HepG2 (cell line): ENCODE data around the gene NOCT. TPM values are rescaled to one million over a fixed set of nuclear protein-coding genes. Genes with fewer than 3 reads are reported as not detected.

Experiments used
- ATAC-seq: fragments of 200-7000 bp; cut with Tn5 transposase; 3 replicates; pipeline ENCODE4 v1.9.1; 2020; ENCODE audit warnings: mild to moderate bottlenecking, moderate library complexity
- BruUV-seq: library from RNA; stranded (reverse); fragments of 400-500 nt; replicated peaks from 2 replicates; lab custom pipeline; 2021; lab: Mats Ljungman, UMichigan
- CTCF ChIA-PET: fragments of 300-600 bp; formaldehyde crosslinking; extraction: SDS; loops from one replicate; lab custom pipeline; 2021; ENCODE audit warnings: low total read pairs, inconsistent platforms, low intra/inter-chr PET ratio; lab: Yijun Ruan, JAX
- POLR2A ChIA-PET: fragments of 350-600 bp; sonication (Branson Sonifier 250); formaldehyde crosslinking; loops from one replicate; lab custom pipeline; 2020; ENCODE audit warnings: antibody characterized with exemption, inconsistent platforms; lab: Yijun Ruan, JAX
- DNase-seq: peaks from one replicate; pipeline ENCODE4 v3.0.0-alpha.2; 2015; ENCODE audit warnings: low spot score
- FAIRE-seq: peaks from 3 replicates; lab custom pipeline; 2011; peaks lifted over from hg19 to GRCh38; lab: Jason Lieb, UNC
- H2AFZ ChIP-seq: one replicate; pipeline ENCODE4 v1.6.1; 2011; ENCODE audit warnings: low read length, inconsistent platforms
- H3K27ac ChIP-seq: fragments of 300-600 bp; 3 replicates; pipeline ENCODE4 v1.8.0; 2011; ENCODE audit warnings: mixed run types, mild to moderate bottlenecking, mixed read lengths, low read length, inconsistent platforms; ENCODE audit not compliant: insufficient read depth; ENCODE audit errors: extremely low read length
- H3K27me3 ChIP-seq, 2 experiments: fragments of 200-600 bp in 1 of 2; 2 replicates in 1 of 2; 3 replicates in 1 of 2; pipeline versions ENCODE4 v1.6.0 to v1.8.0; 2011; ENCODE audit warnings: low read length in 2 of 2, mild to moderate bottlenecking in 2 of 2, moderate library complexity in 2 of 2, inconsistent platforms in 1 of 2; ENCODE audit not compliant: insufficient read depth in 2 of 2, control insufficient read depth in 1 of 2
- H3K36me3 ChIP-seq, 2 experiments: fragments of 200-600 bp in 1 of 2; replicated peaks in 1 of 2; 2 replicates in 1 of 2; 3 replicates in 1 of 2; pipeline versions ENCODE4 v1.5.1 to v1.8.0; 2011; ENCODE audit warnings: low read length in 2 of 2, inconsistent platforms in 1 of 2; ENCODE audit not compliant: insufficient read depth in 2 of 2, control insufficient read depth in 1 of 2
- H3K4me1 ChIP-seq: 2 replicates; pipeline ENCODE4 v1.5.1; 2012; ENCODE audit warnings: low read length, inconsistent platforms; ENCODE audit not compliant: insufficient read depth
- H3K4me2 ChIP-seq: 2 replicates; pipeline ENCODE4 v1.6.0; 2011; ENCODE audit warnings: low read depth, low read length, inconsistent platforms
- H3K4me3 ChIP-seq, 3 experiments: fragments of 200-600 bp in 1 of 3; sonication (generic), shearing (Covaris generic) in 1 of 3; replicated peaks in 1 of 3; 2 replicates each; pipeline ENCODE4 v1.5.1; 2011 to 2016; ENCODE audit warnings: low read length in 3 of 3, inconsistent platforms in 2 of 3, low read depth in 2 of 3, mild to moderate bottlenecking in 2 of 3, control low read depth in 1 of 3, mixed read lengths in 1 of 3; ENCODE audit not compliant: insufficient read depth in 1 of 3
- H3K79me2 ChIP-seq: one replicate; pipeline ENCODE4 v1.6.1; 2011; ENCODE audit warnings: low read length, inconsistent platforms; ENCODE audit not compliant: insufficient read depth
- H3K9ac ChIP-seq: 2 replicates; pipeline ENCODE4 v1.6.0; 2011; ENCODE audit warnings: mild to moderate bottlenecking, low read depth, low read length, inconsistent platforms; ENCODE audit not compliant: insufficient read depth
- H3K9me3 ChIP-seq: 2 replicates; pipeline ENCODE4 v1.5.1; 2012; ENCODE audit warnings: mild to moderate bottlenecking, low read length
- H4K20me1 ChIP-seq: 2 replicates; pipeline ENCODE4 v1.6.0; 2011; ENCODE audit warnings: inconsistent platforms, mild to moderate bottlenecking, low read length, moderate library complexity; ENCODE audit not compliant: insufficient read depth
- BHLHE40 ChIP-seq: IDR thresholded peaks from 2 replicates; pipeline ENCODE4 v1.6.1; 2011; ENCODE audit warnings: low read length, improper control_type of control experiment
- FOXK1 ChIP-seq: sonication (generic); formaldehyde crosslinking; IDR thresholded peaks from 2 replicates; pipeline ENCODE4 v1.4.0; 2020; ENCODE audit warnings: low read depth, missing genetic modification reagents, borderline replicate concordance
- KDM3A ChIP-seq: IDR thresholded peaks from 2 replicates; pipeline ENCODE4 v1.6.1; 2018; ENCODE audit warnings: low read depth, missing compliant biosample characterization
- NCOA2 ChIP-seq: sonication (generic); formaldehyde crosslinking; IDR thresholded peaks from 2 replicates; pipeline ENCODE4 v1.8.0; 2022; ENCODE audit warnings: inconsistent platforms
- NCOA5 ChIP-seq: sonication (generic); formaldehyde crosslinking; IDR thresholded peaks from 2 replicates; pipeline ENCODE4 v1.4.0; 2020; ENCODE audit warnings: missing genetic modification reagents
- PRDM15 ChIP-seq: sonication (generic); formaldehyde crosslinking; IDR thresholded peaks from 2 replicates; pipeline ENCODE4 v1.4.0; 2020; ENCODE audit warnings: missing genetic modification reagents
- REL ChIP-seq: sonication (generic); formaldehyde crosslinking; conservative IDR thresholded peaks from 2 replicates; pipeline ENCODE4 v1.8.0; 2022; ENCODE audit warnings: mild to moderate bottlenecking, missing genetic modification reagents, moderate library complexity
- RNF2 ChIP-seq: fragments of 450-650 bp; conservative IDR thresholded peaks from 2 replicates; pipeline ENCODE4 v1.6.1; 2016; ENCODE audit warnings: low read depth
- STAG1 ChIP-seq: sonication (generic); formaldehyde crosslinking; IDR thresholded peaks from 2 replicates; pipeline ENCODE4 v1.4.0; 2020; ENCODE audit warnings: missing genetic modification reagents
- ZBTB21 ChIP-seq: sonication (generic); formaldehyde crosslinking; IDR thresholded peaks from 2 replicates; pipeline ENCODE4 v1.4.0; 2020; ENCODE audit warnings: missing genetic modification reagents
- ZBTB8A ChIP-seq: sonication (generic); formaldehyde crosslinking; IDR thresholded peaks from 2 replicates; pipeline ENCODE4 v1.4.0; 2020; ENCODE audit warnings: mild to moderate bottlenecking, low read depth, missing genetic modification reagents, borderline replicate concordance
- ZNF160 ChIP-seq: sonication (generic); formaldehyde crosslinking; IDR thresholded peaks from 2 replicates; pipeline ENCODE4 v1.8.0; 2022; ENCODE audit warnings: mild to moderate bottlenecking, inconsistent platforms, missing genetic modification reagents
- ZNF589 ChIP-seq: sonication (generic); formaldehyde crosslinking; conservative IDR thresholded peaks from 2 replicates; pipeline ENCODE4 v1.8.0; 2022; ENCODE audit warnings: mild to moderate bottlenecking, moderate library complexity, missing genetic modification reagents
- ZNF709 ChIP-seq: sonication (generic); formaldehyde crosslinking; IDR thresholded peaks from 2 replicates; pipeline ENCODE4 v1.5.0; 2020; ENCODE audit warnings: mild to moderate bottlenecking, missing genetic modification reagents
- ZNF710 ChIP-seq: sonication (generic); formaldehyde crosslinking; IDR thresholded peaks from 2 replicates; pipeline ENCODE4 v1.5.0; 2020; ENCODE audit warnings: mild to moderate bottlenecking, missing genetic modification reagents, borderline replicate concordance
- WGBS: methylation state at CpG from one replicate; pipeline ENCODE4 v1.1.6; 2017; ENCODE audit warnings: low lambda C conversion rate; 5-methylcytosine and 5-hydroxymethylcytosine counted together
- in situ Hi-C: cut with HindIII; loops from 2 replicates; pipeline ENCODE4 v1.10.0; 2017; ENCODE audit warnings: low pct_unique_long_range_greater_than_20kb; ENCODE audit not compliant: extremely low pct_ligation_motif_present
- intact Hi-C: fragments of 100-400 bp; cut with micrococcal nuclease; formaldehyde crosslinking; loops from one replicate; pipeline ENCODE4 v1.10.0; 2022; ENCODE audit not compliant: unreplicated experiment
- polyA plus RNA-seq, 8 experiments: library from polyadenylated mRNA; depleted of rRNA in 3 of 8; stranded (reverse) in 7 of 8; unstranded in 1 of 8; fragments of >200 nt; fragmentation: Illumina TruSeq in 4 of 8; extraction: Trizol in 4 of 8; gene quantifications; 2 replicates each; pipeline versions ENCODE4 v1.2.1 to v1.2.3, GENCODE V29; 2011 to 2016; ENCODE audit warnings: low read depth in 4 of 8, missing spikeins in 1 of 8, mixed read lengths in 1 of 8; ENCODE audit not compliant: insufficient read depth in 1 of 8
- total RNA-seq, 5 experiments: library from RNA; depleted of rRNA; stranded (reverse); fragments of >200 nt; fragmentation: Illumina TruSeq; extraction: Trizol; gene quantifications; 2 replicates each; pipeline ENCODE4 v1.2.3, GENCODE V29; 2016; ENCODE audit warnings: low read depth in 1 of 5

Gene NOCT
- total and polyA plus RNA-seq, 2 of the 13 experiments (the other 11 are each of a cell fraction or from before 2014, with no cell fraction given) = 3.6 to 13.1 TPM

GRCh38 chr4:139083607-139083955 is 68.0 kb downstream of the NOCT start (continued):
- TF ChIP-seq ZNF710 (CRISPR knock-in tag) = no peak

- no TSS peak for BruUV-seq
- Histone ChIP-seq H3K27me3 (no peaks in the 10 kb centered on the region; a peak in 1 of 5 replicates), H3K9ac (peak overlapping the region; percentile 87), H3K4me1 (peaks cover 34% of the 10 kb centered on the region), H3K4me2 (peak overlapping the region; percentile 95), H3K79me2 (peaks cover 39% of the 10 kb centered on the region), H2AFZ (peak overlapping the region; percentile 95), H3K4me3 (peak overlapping the region; percentile 69 to 95 (median 71)), H4K20me1 (peaks cover 21% of the 10 kb centered on the region), H3K9me3 (no peaks in the 10 kb centered on the region), H3K36me3 (no peaks in the 10 kb centered on the region), H3K27ac (peak overlapping the region; percentile 94)
- ChIA-PET CTCF (no interaction called here), POLR2A (interaction anchor here (1.1 to 1.9 kb wide), 4 partner anchors 69 to 217 kb away, joined by 4 to 9 read pairs (median 6); partner anchors contain the start of genes ELF2, NAA15 and NOCT)
- in situ Hi-C loops = loop anchor here (5.0 to 10.0 kb wide), 2 partner anchors 52 to 221 kb away; partner anchors contain the start of genes NAA15 and NDUFC1
- FAIRE-seq (no peak), ATAC-seq (peak; percentile 79), DNase-seq (peak; percentile 89)
- 0% methylated on average over 6 of the region's 68 CpGs for WGBS
- intact Hi-C loops = loop anchor here (5.0 kb wide), 4 partner anchors 52 to 528 kb away; partner anchors contain the start of genes ELF2, NAA15 and NDUFC1
- TF ChIP-seq REL (0 out of 2 replicates have a peak, but pooled peaks have one; percentile 48), ZNF589 (CRISPR knock-in tag) (peak; percentile 68; the same call in 1 of the 2 replicates), PRDM15 (CRISPR knock-in tag) (peak; percentile 18; the same call in 1 of the 2 replicates), BHLHE40 (no peak), RNF2 (no peak), ZNF709 (CRISPR knock-in tag) (peak; percentile 57; the same call in 1 of the 2 replicates), ZBTB8A (no peak), NCOA2 (CRISPR knock-in tag) (0 out of 2 replicates have a peak, but pooled peaks have one; percentile 11), ZBTB21 (no peak), ZNF160 (CRISPR knock-in tag) (0 out of 2 replicates have a peak, but pooled peaks have one; percentile 25), STAG1 (CRISPR knock-in tag) (no peak), KDM3A (no peak), NCOA5 (no peak), FOXK1 (CRISPR knock-in tag) (peak; percentile 49; the same call in 1 of the 2 replicates)
Observed at GRCh38 chr4:139083956-139084803, 68.6 kb downstream of the NOCT start.
